Measurements from ENCODE around the gene ARHGEF16. TPM values are rescaled to one million over a fixed set of nuclear protein-coding genes. Genes with fewer than 3 reads are reported as not detected.

ARHGEF16 gene
- total RNA-seq, 1 experiment from 2014 or later: not detected

DNA sequence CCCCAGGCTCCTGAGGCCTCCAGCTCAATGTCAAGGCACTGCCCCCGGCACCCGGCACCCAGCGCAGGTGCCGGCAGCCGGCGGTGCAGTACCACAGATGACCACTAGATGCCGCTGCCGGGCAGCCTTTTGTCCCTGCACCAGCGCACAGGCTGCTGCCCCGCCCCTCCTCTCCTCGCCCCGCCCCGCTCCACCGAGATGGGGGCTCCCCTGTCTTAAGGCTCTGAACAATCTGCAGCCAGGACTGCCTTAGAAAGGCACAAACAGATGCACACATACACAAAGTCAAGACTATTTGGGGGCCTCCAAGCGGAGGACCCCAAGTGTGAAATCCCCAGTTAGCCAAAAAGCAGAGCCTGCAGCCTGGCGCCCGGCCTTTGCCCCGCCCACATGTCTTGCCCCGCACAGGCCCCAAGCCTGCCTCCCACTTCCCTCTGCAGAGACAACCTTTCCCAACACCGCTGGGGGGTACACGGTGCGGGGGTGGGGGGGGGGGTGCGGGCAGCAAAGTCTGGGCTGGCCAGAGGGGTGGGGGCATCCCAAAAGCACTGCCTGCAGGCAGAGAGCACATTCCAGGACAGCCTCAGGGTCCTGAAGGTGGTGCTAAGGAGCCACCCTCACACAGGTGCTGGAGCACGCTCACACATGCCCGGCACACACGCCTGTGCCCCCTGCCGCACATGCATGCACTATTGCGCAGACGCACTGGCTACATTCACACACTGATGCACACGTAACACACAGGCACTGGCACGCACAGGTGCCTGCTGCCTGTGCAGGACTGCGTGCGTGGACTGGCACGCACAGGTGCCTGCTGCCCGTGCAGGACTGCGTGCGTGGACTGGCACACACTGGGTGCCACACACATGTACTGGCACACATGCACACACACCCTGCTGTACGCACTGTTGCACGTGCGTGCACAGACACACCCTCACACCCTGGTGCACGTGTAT lies 37.1 kb downstream of the ARHGEF16 start:
- Histone ChIP-seq H3K36me3 (ENCODE audit: insufficient read depth, low read length) (no peaks in the 10 kb centered on the region), H3K4me1 (ENCODE audit: low read length) (peaks cover 2% of the 10 kb centered on the region; the same call in 1 of the 2 replicates), H3K27ac (ENCODE audit: low read length) (no peak overlapping the region), H4K20me1 (ENCODE audit: insufficient read depth, low read depth, low read length) (no peaks in the 10 kb centered on the region; the same call in 1 of the 2 replicates), H3K9me2 (replicated peaks; ENCODE audit: insufficient read depth, low read length) (no peaks in the 10 kb centered on the region), H3K4me3 (ENCODE audit: low read length) (no peak overlapping the region), H3K9ac (ENCODE audit: low read length) (no peak overlapping the region), H3K4me2 (ENCODE audit: low read depth, low read length, poor library complexity, severe bottlenecking) (peak overlapping the region; percentile 47), H3K9me3 (ENCODE audit: low read length) (no peaks in the 10 kb centered on the region), H2AFZ (ENCODE audit: low read length) (peak overlapping the region; percentile 75; the same call in 1 of the 2 replicates), H3K79me2 (ENCODE audit: low read length) (no peaks in the 10 kb centered on the region), H3K27me3 (ENCODE audit: low read length) (no peaks in the 10 kb centered on the region)
- DNase-seq: peak; percentile 91

DNA sequence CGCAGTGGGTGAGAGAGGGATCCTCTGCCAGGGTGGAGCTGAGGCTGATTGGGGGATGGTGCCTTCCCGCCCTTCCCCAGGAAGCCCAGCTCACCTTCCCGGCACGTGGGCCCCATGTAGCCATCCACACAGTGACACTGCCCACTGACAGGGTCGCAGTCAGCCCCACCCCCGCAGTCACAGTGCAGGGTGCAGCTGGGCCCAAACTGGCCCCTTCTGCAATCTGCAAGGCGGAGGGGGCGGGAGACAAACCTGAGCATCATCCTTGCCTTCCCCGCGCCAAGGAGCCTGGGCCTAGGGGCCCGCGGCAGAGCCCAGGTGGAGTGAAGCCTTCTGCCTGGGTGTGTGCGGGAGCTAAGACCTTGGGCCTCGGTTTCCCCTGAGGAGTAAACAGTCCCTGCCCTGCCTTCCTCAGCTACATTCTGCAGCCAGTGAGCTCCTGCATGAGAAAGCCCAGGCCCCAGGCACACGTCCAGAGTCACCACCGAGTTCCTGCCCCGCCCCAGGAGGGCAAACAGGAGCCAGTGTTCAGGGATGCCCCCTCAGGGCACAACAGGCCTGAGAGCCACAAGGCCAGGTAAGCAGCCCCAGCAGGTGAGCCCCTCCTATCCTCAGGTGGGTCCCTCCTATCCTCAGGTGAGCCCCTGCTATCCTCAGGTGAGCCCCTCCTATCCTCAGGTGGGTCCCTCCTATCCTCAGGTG lies 38.2 kb downstream of the ARHGEF16 start:
- H3K9me2 ChIP-seq (replicated peaks; ENCODE audit: insufficient read depth, low read length): no peaks in the 10 kb centered on the region
- H3K9me3 ChIP-seq (ENCODE audit: low read length): no peaks in the 10 kb centered on the region
- no peaks in the 10 kb centered on the region for H3K27me3 ChIP-seq (ENCODE audit: low read length)
- H3K4me2 ChIP-seq (ENCODE audit: low read depth, low read length, poor library complexity, severe bottlenecking): no peak overlapping the region
- DNase-seq: no peak
- H3K4me1 ChIP-seq (ENCODE audit: low read length): peaks cover 2% of the 10 kb centered on the region; the same call in 1 of the 2 replicates
- H3K27ac ChIP-seq (ENCODE audit: low read length): no peak overlapping the region
- no peak overlapping the region for H3K9ac ChIP-seq (ENCODE audit: low read length)
- H3K79me2 ChIP-seq (ENCODE audit: low read length): no peaks in the 10 kb centered on the region
- H3K36me3 ChIP-seq (ENCODE audit: insufficient read depth, low read length): no peaks in the 10 kb centered on the region
- no peak overlapping the region for H3K4me3 ChIP-seq (ENCODE audit: low read length)
- H2AFZ ChIP-seq (ENCODE audit: low read length): no peak overlapping the region
- no peaks in the 10 kb centered on the region; the same call in 1 of the 2 replicates for H4K20me1 ChIP-seq (ENCODE audit: insufficient read depth, low read depth, low read length)

- no peaks in the 10 kb centered on the region for H3K36me3 ChIP-seq (ENCODE audit: insufficient read depth, low read length)
- H3K9me3 ChIP-seq (ENCODE audit: low read length): no peaks in the 10 kb centered on the region
These were observed 40.1 kb downstream of the ARHGEF16 start for GRCh38 chr1:3494321-3495308.

DNA sequence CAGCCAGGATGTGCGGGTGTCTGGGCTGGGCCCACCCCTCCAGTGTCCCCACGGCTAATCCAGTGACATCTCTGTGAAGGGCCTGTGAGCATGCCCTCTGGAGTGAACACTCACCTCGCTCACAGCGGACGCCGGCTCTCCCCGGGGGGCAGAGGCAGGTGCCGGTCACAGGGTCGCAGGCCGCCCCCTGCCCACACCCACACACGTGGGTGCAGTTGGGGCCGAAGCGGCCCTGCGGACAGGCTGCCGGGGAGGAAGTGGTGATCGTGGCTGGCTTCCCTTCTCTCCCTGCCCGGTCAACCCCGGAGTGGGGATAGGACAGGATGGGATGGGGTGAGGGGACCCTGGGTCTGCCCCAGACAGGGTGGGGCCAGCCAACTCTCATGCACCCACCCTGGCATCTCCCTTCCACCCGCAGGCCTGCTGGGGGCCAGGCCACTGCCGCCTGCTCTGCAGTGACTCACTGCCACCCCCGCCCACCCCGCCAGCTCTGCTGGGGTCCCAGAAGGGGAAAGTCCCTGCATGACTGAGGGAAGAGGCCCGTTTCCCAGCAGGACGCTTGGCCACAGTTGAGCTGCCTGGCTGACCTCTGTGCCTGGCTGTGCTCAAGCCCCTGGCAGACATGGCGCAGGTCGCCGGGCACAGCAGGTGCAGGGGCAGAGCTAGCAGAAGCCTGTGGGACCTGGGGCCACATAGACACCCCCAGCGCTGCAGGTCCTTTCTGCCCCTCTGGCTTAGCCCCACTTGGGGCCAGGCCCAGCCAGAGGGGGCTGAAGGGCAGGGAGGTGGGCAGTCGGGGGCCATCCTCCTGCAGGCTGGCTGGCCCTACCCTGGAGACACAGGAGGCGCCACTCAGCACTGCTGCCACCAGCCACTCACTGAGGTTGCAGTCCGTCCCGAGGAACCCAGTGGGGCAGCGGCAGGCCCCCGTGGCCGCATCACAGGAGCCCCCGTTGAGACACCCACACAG lies 41.6 kb downstream of the ARHGEF16 start:
- H3K79me2 ChIP-seq (ENCODE audit: low read length): no peaks in the 10 kb centered on the region
- no peaks in the 10 kb centered on the region for H3K9me3 ChIP-seq (ENCODE audit: low read length)
- no peak for DNase-seq
- no peak overlapping the region for H2AFZ ChIP-seq (ENCODE audit: low read length)
- H3K4me2 ChIP-seq (ENCODE audit: low read depth, low read length, poor library complexity, severe bottlenecking): no peak overlapping the region
- no peaks in the 10 kb centered on the region for H3K9me2 ChIP-seq (replicated peaks; ENCODE audit: insufficient read depth, low read length)
- H3K4me1 ChIP-seq (ENCODE audit: low read length): peaks cover 2% of the 10 kb centered on the region; the same call in 1 of the 2 replicates
- H4K20me1 ChIP-seq (ENCODE audit: insufficient read depth, low read depth, low read length): no peaks in the 10 kb centered on the region; the same call in 1 of the 2 replicates
- H3K9ac ChIP-seq (ENCODE audit: low read length): no peak overlapping the region
- no peaks in the 10 kb centered on the region for H3K36me3 ChIP-seq (ENCODE audit: insufficient read depth, low read length)
- H3K27me3 ChIP-seq (ENCODE audit: low read length): no peaks in the 10 kb centered on the region
- no peak overlapping the region for H3K4me3 ChIP-seq (ENCODE audit: low read length)
- H3K27ac ChIP-seq (ENCODE audit: low read length): no peak overlapping the region

More at GRCh38 chr1:3494321-3495308, 40.1 kb downstream of the ARHGEF16 start:
- Histone ChIP-seq H3K79me2 (ENCODE audit: low read length) (no peaks in the 10 kb centered on the region), H4K20me1 (ENCODE audit: insufficient read depth, low read depth, low read length) (no peaks in the 10 kb centered on the region; the same call in 1 of the 2 replicates), H3K27me3 (ENCODE audit: low read length) (no peaks in the 10 kb centered on the region), H2AFZ (ENCODE audit: low read length) (no peak overlapping the region), H3K4me3 (ENCODE audit: low read length) (no peak overlapping the region), H3K27ac (ENCODE audit: low read length) (no peak overlapping the region), H3K4me2 (ENCODE audit: low read depth, low read length, poor library complexity, severe bottlenecking) (no peak overlapping the region), H3K9ac (ENCODE audit: low read length) (no peak overlapping the region), H3K9me2 (replicated peaks; ENCODE audit: insufficient read depth, low read length) (no peaks in the 10 kb centered on the region), H3K4me1 (ENCODE audit: low read length) (peaks cover 2% of the 10 kb centered on the region; the same call in 1 of the 2 replicates)
- DNase-seq: no peak

DNA sequence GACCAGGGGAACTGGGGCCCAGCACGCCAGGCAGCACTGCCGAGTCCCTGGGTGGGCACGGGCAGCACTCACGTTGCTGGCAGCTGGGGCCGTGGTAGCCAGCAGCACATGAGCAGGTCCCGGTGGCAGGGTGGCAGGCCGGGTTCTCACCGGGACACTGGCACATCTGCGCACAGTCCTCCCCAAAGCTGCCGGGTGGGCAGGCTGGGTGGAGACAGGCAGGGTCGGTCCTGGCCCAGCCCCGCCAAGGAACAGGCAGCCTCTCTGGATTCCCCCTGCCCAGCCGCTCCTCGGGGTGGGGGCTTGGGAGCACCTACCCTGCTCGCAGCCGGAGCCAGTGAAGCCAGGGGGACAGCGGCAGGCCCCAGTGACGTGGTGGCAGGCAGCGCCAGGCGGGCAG lies 42.5 kb downstream of the ARHGEF16 start:
- H2AFZ ChIP-seq (ENCODE audit: low read length): no peak overlapping the region
- no peak overlapping the region for H3K9ac ChIP-seq (ENCODE audit: low read length)

GRCh38 chr1:3497521-3497920 lies 43.1 kb downstream of the ARHGEF16 start:
- Histone ChIP-seq H3K79me2 (ENCODE audit: low read length) (no peaks in the 10 kb centered on the region), H4K20me1 (ENCODE audit: insufficient read depth, low read depth, low read length) (no peaks in the 10 kb centered on the region; the same call in 1 of the 2 replicates), H3K27me3 (ENCODE audit: low read length) (no peaks in the 10 kb centered on the region), H3K27ac (ENCODE audit: low read length) (no peak overlapping the region), H3K4me2 (ENCODE audit: low read depth, low read length, poor library complexity, severe bottlenecking) (no peak overlapping the region), H3K36me3 (ENCODE audit: insufficient read depth, low read length) (no peaks in the 10 kb centered on the region), H3K4me3 (ENCODE audit: low read length) (no peak overlapping the region), H3K9me2 (replicated peaks; ENCODE audit: insufficient read depth, low read length) (no peaks in the 10 kb centered on the region), H3K4me1 (ENCODE audit: low read length) (no peaks in the 10 kb centered on the region), H3K9ac (ENCODE audit: low read length) (no peak overlapping the region), H3K9me3 (ENCODE audit: low read length) (no peaks in the 10 kb centered on the region), H2AFZ (ENCODE audit: low read length) (no peak overlapping the region)
- DNase-seq: no peak

More for the DNA sequence above, 42.5 kb downstream of the ARHGEF16 start:
- Histone ChIP-seq H3K9me3 (ENCODE audit: low read length) (no peaks in the 10 kb centered on the region), H3K27ac (ENCODE audit: low read length) (no peak overlapping the region), H3K4me2 (ENCODE audit: low read depth, low read length, poor library complexity, severe bottlenecking) (no peak overlapping the region), H3K4me3 (ENCODE audit: low read length) (no peak overlapping the region), H3K36me3 (ENCODE audit: insufficient read depth, low read length) (no peaks in the 10 kb centered on the region), H3K4me1 (ENCODE audit: low read length) (no peaks in the 10 kb centered on the region), H3K79me2 (ENCODE audit: low read length) (no peaks in the 10 kb centered on the region), H3K9me2 (replicated peaks; ENCODE audit: insufficient read depth, low read length) (no peaks in the 10 kb centered on the region), H4K20me1 (ENCODE audit: insufficient read depth, low read depth, low read length) (no peaks in the 10 kb centered on the region; the same call in 1 of the 2 replicates), H3K27me3 (ENCODE audit: low read length) (no peaks in the 10 kb centered on the region)
- DNase-seq: no peak

Measured in Karpas-422 (cell line).